IMR-90 (cell line): ENCODE measurements around the gene UNC5B. TPM values are rescaled to one million over a fixed set of nuclear protein-coding genes. Genes with fewer than 3 reads are reported as not detected.
A peak's percentile ranks its signal among the peaks of the same experiment; 100 is the strongest.

Experiments used
- ATAC-seq: fragments of 200-7000 bp; cut with Tn5 transposase; 2 replicates; pipeline ENCODE4 v1.9.1; 2020; ENCODE audit warnings: low read depth, mild to moderate bottlenecking, moderate library complexity
- BruUV-seq: library from RNA; stranded (reverse); fragments of 400-500 nt; replicated peaks from 2 replicates; lab custom pipeline; 2021; lab: Mats Ljungman, UMichigan
- CTCF ChIA-PET: fragments of 300-600 bp; formaldehyde crosslinking; extraction: SDS; loops from one replicate; lab custom pipeline; 2021; ENCODE audit warnings: antibody characterized with exemption; lab: Yijun Ruan, JAX
- POLR2A ChIA-PET: fragments of 300-600 bp; sonication (Branson Sonifier 250); formaldehyde crosslinking; loops from one replicate; lab custom pipeline; 2022; ENCODE audit warnings: antibody characterized with exemption; ENCODE audit not compliant: unreplicated experiment; lab: Charles Lee
- DNase-seq: peaks from one replicate; pipeline ENCODE4 v3.0.0; 2013
- H2AFZ ChIP-seq: replicated peaks from 2 replicates; pipeline ENCODE3; 2013; ENCODE audit warnings: low read length, mild to moderate bottlenecking; ENCODE audit not compliant: poor library complexity
- H2AK5ac ChIP-seq: 2 replicates; pipeline ENCODE4 v1.6.1; 2013; ENCODE audit warnings: low read depth, low read length, inconsistent platforms
- H2AK9ac ChIP-seq: replicated peaks from 2 replicates; pipeline ENCODE3; 2013; ENCODE audit warnings: mild to moderate bottlenecking, low read depth, low read length, moderate library complexity; ENCODE audit not compliant: poor library complexity
- H2BK120ac ChIP-seq: 2 replicates; pipeline ENCODE4 v1.6.1; 2013; ENCODE audit warnings: low read depth, low read length, inconsistent platforms
- H2BK15ac ChIP-seq: 3 replicates; pipeline ENCODE4 v1.6.1; 2013; ENCODE audit warnings: low read depth, low read length, inconsistent platforms
- H2BK20ac ChIP-seq: 2 replicates; pipeline ENCODE4 v1.6.1; 2013; ENCODE audit warnings: low read depth, mild to moderate bottlenecking, inconsistent platforms, low read length, moderate library complexity
- H2BK5ac ChIP-seq: 2 replicates; pipeline ENCODE4 v1.6.1; 2013; ENCODE audit warnings: mild to moderate bottlenecking, low read depth, low read length, inconsistent platforms; ENCODE audit not compliant: poor library complexity, severe bottlenecking
- H3K14ac ChIP-seq: replicated peaks from 2 replicates; pipeline ENCODE4 v1.6.1; 2013; ENCODE audit warnings: low read depth, low read length, inconsistent platforms
- H3K18ac ChIP-seq: 2 replicates; pipeline ENCODE4 v1.6.1; 2013; ENCODE audit warnings: low read depth, low read length, control low read depth
- H3K23ac ChIP-seq: 2 replicates; pipeline ENCODE4 v1.6.1; 2013; ENCODE audit warnings: low read depth, low read length, inconsistent platforms
- H3K27ac ChIP-seq: 2 replicates; pipeline ENCODE4 v1.5.1; 2013; ENCODE audit warnings: mild to moderate bottlenecking, control low read depth, low read length; ENCODE audit not compliant: insufficient read depth
- H3K27me3 ChIP-seq: 2 replicates; pipeline ENCODE4 v1.6.1; 2013; ENCODE audit warnings: low read length; ENCODE audit not compliant: control insufficient read depth, insufficient read depth
- H3K36me3 ChIP-seq: 2 replicates; pipeline ENCODE4 v1.6.1; 2013; ENCODE audit warnings: low read length, mixed read lengths; ENCODE audit not compliant: control insufficient read depth, insufficient read depth
- H3K4ac ChIP-seq: 2 replicates; pipeline ENCODE4 v1.6.1; 2013; ENCODE audit warnings: low read depth, low read length, inconsistent platforms
- H3K4me1 ChIP-seq: 2 replicates; pipeline ENCODE4 v1.6.1; 2013; ENCODE audit warnings: low read length, mixed read lengths; ENCODE audit not compliant: control insufficient read depth, insufficient read depth
- H3K4me2 ChIP-seq: 2 replicates; pipeline ENCODE4 v1.6.1; 2013; ENCODE audit warnings: low read depth, mild to moderate bottlenecking, control low read depth, low read length, moderate library complexity
- H3K4me3 ChIP-seq: 2 replicates; pipeline ENCODE4 v1.5.1; 2013; ENCODE audit warnings: low read depth, mild to moderate bottlenecking, control low read depth, low read length, moderate library complexity; ENCODE audit not compliant: insufficient read depth
- H3K56ac ChIP-seq: 2 replicates; pipeline ENCODE4 v1.6.1; 2013; ENCODE audit warnings: low read length, inconsistent platforms; ENCODE audit not compliant: insufficient read depth; ENCODE audit errors: extremely low read depth
- H3K79me1 ChIP-seq, 2 experiments: 2 replicates each; pipeline ENCODE4 v1.6.1; 2013; ENCODE audit warnings: low read length in 2 of 2, inconsistent platforms in 1 of 2, low read depth in 1 of 2
- H3K9ac ChIP-seq: 2 replicates; pipeline ENCODE4 v1.6.1; 2013; ENCODE audit warnings: low read depth, low read length, control low read depth
- H3K9me1 ChIP-seq: 2 replicates; pipeline ENCODE4 v1.6.1; 2013; ENCODE audit warnings: low read length, inconsistent platforms; ENCODE audit not compliant: insufficient read depth
- H3K9me3 ChIP-seq: 2 replicates; pipeline ENCODE4 v1.6.1; 2013; ENCODE audit warnings: low read length; ENCODE audit not compliant: control insufficient read depth, insufficient read depth
- H4K20me1 ChIP-seq: 2 replicates; pipeline ENCODE4 v1.6.1; 2013; ENCODE audit warnings: low read length, inconsistent platforms; ENCODE audit not compliant: insufficient read depth
- H4K5ac ChIP-seq: 2 replicates; pipeline ENCODE4 v1.6.1; 2013; ENCODE audit warnings: mild to moderate bottlenecking, low read depth, low read length, control low read depth
- H4K8ac ChIP-seq, 2 experiments: 2 replicates each; pipeline ENCODE4 v1.6.1; 2013; ENCODE audit warnings: low read depth in 2 of 2, low read length in 2 of 2, control low read depth in 1 of 2, inconsistent platforms in 1 of 2
- H4K91ac ChIP-seq: 2 replicates; pipeline ENCODE4 v1.6.1; 2013; ENCODE audit warnings: low read depth, low read length, inconsistent platforms; ENCODE audit not compliant: insufficient read depth
- BHLHE40 ChIP-seq: fragments of 150-350 bp; IDR thresholded peaks from 2 replicates; pipeline ENCODE4 v1.6.1; 2016; ENCODE audit warnings: mild to moderate bottlenecking, low read depth, low read length
- CEBPB ChIP-seq: IDR thresholded peaks from 2 replicates; pipeline ENCODE4 v1.6.1; 2012; ENCODE audit warnings: low read depth, low read length, improper control_type of control experiment
- FOS ChIP-seq: fragments of 150-350 bp; IDR thresholded peaks from 2 replicates; pipeline ENCODE4 v1.6.1; 2016; ENCODE audit warnings: low read depth, low read length
- MAZ ChIP-seq: IDR thresholded peaks from 2 replicates; pipeline ENCODE4 v1.6.1; 2012; ENCODE audit warnings: low read depth, mild to moderate bottlenecking, low read length, improper control_type of control experiment, moderate library complexity, borderline replicate concordance
- RCOR1 ChIP-seq: IDR thresholded peaks from 2 replicates; pipeline ENCODE4 v1.6.1; 2012; ENCODE audit warnings: mild to moderate bottlenecking, low read length, improper control_type of control experiment; ENCODE audit not compliant: insufficient replicate concordance
- USF2 ChIP-seq: fragments of 150-350 bp; IDR thresholded peaks from 2 replicates; pipeline ENCODE4 v1.6.1; 2017; ENCODE audit warnings: mild to moderate bottlenecking, antibody characterized with exemption, low read length, low read depth
- WGBS, 2 experiments: methylation state at CpG; one replicate each; pipeline versions ENCODE4 v1.1.5 to v1.1.7; 2013; ENCODE audit warnings: missing lambda C conversion rate in 2 of 2; ENCODE audit not compliant: insufficient read length in 1 of 2; ENCODE audit errors: extremely low coverage in 2 of 2; 5-methylcytosine and 5-hydroxymethylcytosine counted together
- dilution Hi-C: fragments of 300-500 bp; cut with HindIII; formaldehyde crosslinking; loops from one replicate; pipeline ENCODE4 v1.14.3; 2018; ENCODE audit warnings: low sequenced_read_pairs; ENCODE audit not compliant: unreplicated experiment
- in situ Hi-C: fragments of 300-500 bp; cut with MboI; formaldehyde crosslinking; loops from 3 replicates; pipeline ENCODE4 v1.14.3; 2019; ENCODE audit warnings: low sequenced_read_pairs, inconsistent platforms, mixed read lengths
- intact Hi-C: fragments of 100-400 bp; cut with micrococcal nuclease; formaldehyde crosslinking; loops from 2 replicates; pipeline ENCODE4 v1.10.0; 2022
- polyA plus RNA-seq, 3 experiments: library from polyadenylated mRNA; depleted of rRNA; stranded (reverse); fragments of >200 nt; gene quantifications; 2 replicates each; pipeline ENCODE4 v1.2.3, GENCODE V29; 2012; ENCODE audit warnings: low replicate concordance in 1 of 3
- total RNA-seq: library from RNA; depleted of rRNA; stranded (reverse); fragments of >200 nt; gene quantifications from 2 replicates; pipeline ENCODE4 v1.2.3, GENCODE V29; 2012

The UNC5B gene
- total and polyA plus RNA-seq, 2 of the 4 experiments (the other 2 are of a cell fraction), result 1.6 to 4.2 TPM

DNA sequence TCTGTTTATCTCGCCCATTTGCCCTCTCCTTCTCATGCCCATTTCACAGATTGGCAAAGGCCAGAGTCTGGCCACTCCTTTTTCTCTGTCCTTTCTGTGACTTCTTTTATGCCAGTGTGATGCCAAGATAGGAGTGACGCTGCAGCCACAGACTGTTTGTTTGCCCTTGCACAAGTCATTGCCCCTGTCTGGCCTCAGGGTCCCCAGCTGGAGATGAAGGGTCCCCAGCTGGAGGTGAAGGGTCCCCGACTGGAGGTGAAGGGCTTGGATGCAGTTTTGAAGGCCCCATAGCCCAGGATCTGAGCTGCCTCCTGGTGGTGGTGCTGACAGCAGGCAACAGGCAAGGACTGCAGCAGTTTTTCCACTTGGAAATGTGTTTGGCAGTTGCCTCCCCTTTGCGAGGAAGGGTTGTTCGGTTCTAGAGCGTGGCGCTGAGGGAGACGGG, 55.9 kb downstream of the UNC5B start (continued):
- no peak for TF ChIP-seq BHLHE40
- TF ChIP-seq USF2, result no peak
- no peak for TF ChIP-seq CEBPB
- no peak for TF ChIP-seq RCOR1

- intact Hi-C loops (loop anchor here (1.0 to 5.0 kb wide), 2 partner anchors 56 to 341 kb away; partner anchors contain the start of gene UNC5B), dilution Hi-C loops (no loop called here), in situ Hi-C loops (loop anchor here (5.0 kb wide), 1 partner anchor 56 kb away; the partner anchor contains the start of gene UNC5B)
- ChIA-PET POLR2A (no interaction called here), CTCF (interaction anchor here (0.8 to 1.4 kb wide), 2 partner anchors 13 to 23 kb away, joined by 3 to 4 read pairs; no protein-coding TSS in a partner anchor)
- BruUV-seq, result no TSS peak
- Histone ChIP-seq H2AFZ (peak overlapping the region; percentile 73), H3K14ac (peak overlapping the region; percentile 70; the same call in 1 of the 2 replicates), H2BK15ac (peak overlapping the region; percentile 12; the same call in 2 of the 3 replicates), H4K20me1 (peaks cover 6% of the 10 kb centered on the region; the same call in 1 of the 2 replicates), H2AK9ac (peak overlapping the region; percentile 76), H3K79me1 (peaks cover 0 to 10% of the 10 kb centered on the region in 2 experiments; a peak in 1 of 4 replicates), H3K4me1 (peaks cover 34% of the 10 kb centered on the region), H3K9me1 (0 out of 2 replicates have a peak, but pooled peaks cover 5% of the 10 kb centered on the region), H3K9me3 (no peaks in the 10 kb centered on the region), H2BK5ac (no peak overlapping the region), H3K27me3 (no peaks in the 10 kb centered on the region), H3K56ac (no peak overlapping the region), H2BK20ac (peak overlapping the region; percentile 57), H3K27ac (peak overlapping the region; percentile 1; the same call in 1 of the 2 replicates), H4K91ac (peak overlapping the region; percentile 22), H3K4me2 (no peak overlapping the region), H2BK120ac (peak overlapping the region; percentile 89), H4K5ac (no peak overlapping the region; the same call in 1 of the 2 replicates), H3K18ac (no peak overlapping the region), H3K36me3 (no peaks in the 10 kb centered on the region), H3K9ac (peak overlapping the region; percentile 8; the same call in 1 of the 2 replicates), H2AK5ac (peak overlapping the region; percentile 46), H3K23ac (peak overlapping the region; percentile 11; the same call in 1 of the 2 replicates), H3K4ac (peak overlapping the region; percentile 39), H4K8ac (peak overlapping the region in 1 of 2 experiments; percentile 41; a peak in 1 of 4 replicates), H3K4me3 (no peak overlapping the region)
- ATAC-seq (no peak), DNase-seq (peak; percentile 44)
- WGBS, 2 experiments, result 59% methylated on average over 7 of the region's 11 CpGs; no CpG with 5 or more reads in 1 of the 2 experiments
- TF ChIP-seq MAZ (0 out of 2 replicates have a peak, but pooled peaks have one; percentile 8), BHLHE40 (peak; percentile 64), FOS (no peak)
Measured at GRCh38 chr10:71268758-71269157, 56.4 kb downstream of the UNC5B start.
